Sigmoid colon (tissue), 7 donors: ENCODE measurements around the gene PARP3. TPM values are rescaled to one million over a fixed set of nuclear protein-coding genes. Genes with fewer than 3 reads are reported as not detected.
A peak's percentile ranks its signal among the peaks of the same experiment; 100 is the strongest.

Experiments used
- DNase-seq: peaks from one replicate; pipeline ENCODE4 v3.0.0-alpha.2; 2019
- H3K27ac ChIP-seq, 4 donors: fragments of 200-600 bp; sonication (generic); one replicate each; pipeline ENCODE4 v1.5.1; 2016 to 2019; ENCODE audit warnings: mild to moderate bottlenecking in 1 of 4
- H3K27me3 ChIP-seq, 3 donors: fragments of 200-600 bp; sonication (generic); one replicate each; pipeline ENCODE4 v1.5.1; 2019; ENCODE audit warnings: mild to moderate bottlenecking in 1 of 3
- H3K36me3 ChIP-seq, 4 donors: fragments of 200-600 bp; sonication (generic); one replicate each; pipeline ENCODE4 v1.5.1; 2016 to 2019
- H3K4me1 ChIP-seq, 4 donors: fragments of 200-600 bp; sonication (generic); one replicate each; pipeline ENCODE4 v1.5.1; 2017 to 2019
- H3K4me3 ChIP-seq, 4 donors: fragments of 200-600 bp; sonication (generic); one replicate each; pipeline ENCODE4 v1.5.1; 2017 to 2019; ENCODE audit warnings: mild to moderate bottlenecking in 2 of 4, moderate library complexity in 1 of 4
- H3K9me3 ChIP-seq, 4 donors: fragments of 200-600 bp in 3 of 4; sonication (generic) in 3 of 4; one replicate each; pipeline versions ENCODE4 v1.5.1 to v1.6.1; 2013 to 2019
- EP300 ChIP-seq, 4 donors: sonication (generic); formaldehyde crosslinking; IDR thresholded peaks; one replicate each; pipeline ENCODE4 v1.6.1; 2017; ENCODE audit warnings: antibody characterized with exemption in 4 of 4
- POLR2A ChIP-seq, 2 donors: fragments of 450-650 bp; IDR thresholded peaks; one replicate each; pipeline ENCODE4 v1.6.1; 2016; ENCODE audit warnings: antibody characterized with exemption in 2 of 2, mild to moderate bottlenecking in 2 of 2, moderate library complexity in 2 of 2
- POLR2AphosphoS5 ChIP-seq, 4 donors: sonication (generic); formaldehyde crosslinking; IDR thresholded peaks; one replicate each; pipeline ENCODE4 v1.6.1; 2017; ENCODE audit warnings: antibody characterized with exemption in 4 of 4
- WGBS, 2 donors: extraction: QIAGEN DNeasy Blood & Tissue Kit; methylation state at CpG; one replicate each; pipeline ENCODE4 v1.1.7; 2013; 5-methylcytosine and 5-hydroxymethylcytosine counted together
- intact Hi-C: fragments of 100-400 bp; cut with DNase I; formaldehyde crosslinking; loops from one replicate; pipeline ENCODE4 v1.15.1; 2023
- polyA plus RNA-seq, 3 donors: library from polyadenylated mRNA; stranded (reverse); fragments of 200-250 nt; gene quantifications; one replicate each; pipeline ENCODE4 v1.2.3, GENCODE V29; 2013
- total RNA-seq, 4 donors: library from RNA; depleted of rRNA; stranded (reverse); fragments of >200 nt; gene quantifications; one replicate each; pipeline ENCODE4 v1.1.0, GENCODE V29; 2016
- TF ChIP-seq, protein P1 (sequence below), 4 experiments: fragments of 450-650 bp in 3 of 4; fragments of 200-600 bp in 1 of 4; IDR thresholded peaks; one replicate each; pipeline ENCODE4 v1.5.1; 2016 to 2019; ENCODE audit warnings: antibody characterized with exemption in 4 of 4, mild to moderate bottlenecking in 3 of 4, moderate library complexity in 2 of 4
- donor health status: healthy with polysubstance abuse.
- donor health status: Bipolar disorder and iron deficiency.
- donor health status: healthy.

The PARP3 gene
- total and polyA plus RNA-seq, 7 donors: 9.0 to 35.8 (median 26.3) TPM

DNA sequence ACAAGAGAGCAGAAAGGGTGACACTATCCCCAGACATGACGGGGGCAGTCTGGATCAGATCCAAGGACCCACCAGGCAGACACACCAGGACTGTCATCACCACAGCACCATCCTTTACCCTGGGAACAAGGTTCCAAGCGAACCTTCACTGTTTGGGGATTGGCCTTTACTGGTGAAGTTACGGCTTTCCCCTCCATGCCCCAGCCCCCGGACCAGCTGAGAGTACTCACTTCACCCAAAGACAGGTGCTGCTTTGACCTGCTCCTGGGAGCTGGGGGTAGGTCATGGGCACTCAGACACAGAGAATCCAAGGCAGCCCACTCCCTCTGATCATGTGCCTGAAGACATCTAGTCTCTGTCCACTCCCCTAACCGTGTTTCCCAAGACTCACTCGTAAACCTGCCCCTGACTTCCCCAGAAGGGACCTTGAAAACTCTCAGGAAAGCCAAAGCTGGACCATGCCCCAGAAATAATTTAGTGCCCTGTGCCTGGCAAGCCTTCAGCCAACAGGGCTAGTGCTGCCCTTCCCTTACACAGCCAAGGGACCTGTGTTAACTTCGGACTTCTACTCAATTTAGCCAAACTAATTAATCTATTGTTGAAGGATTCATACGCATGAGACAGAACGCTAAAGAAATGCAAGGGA is 3.3 kb upstream of the PARP3 start:
- Histone ChIP-seq H3K27ac (no peak overlapping the region), H3K27me3 (no peaks in the 10 kb centered on the region), H3K4me3 (no peak overlapping the region), H3K36me3 (peaks cover 26 to 52% (median 36%) of the 10 kb centered on the region in 4 donors), H3K4me1 (peaks cover 0 to 37% (median 33%) of the 10 kb centered on the region in 4 donors), H3K9me3 (no peaks in the 10 kb centered on the region)
- TF ChIP-seq, protein P1, sequence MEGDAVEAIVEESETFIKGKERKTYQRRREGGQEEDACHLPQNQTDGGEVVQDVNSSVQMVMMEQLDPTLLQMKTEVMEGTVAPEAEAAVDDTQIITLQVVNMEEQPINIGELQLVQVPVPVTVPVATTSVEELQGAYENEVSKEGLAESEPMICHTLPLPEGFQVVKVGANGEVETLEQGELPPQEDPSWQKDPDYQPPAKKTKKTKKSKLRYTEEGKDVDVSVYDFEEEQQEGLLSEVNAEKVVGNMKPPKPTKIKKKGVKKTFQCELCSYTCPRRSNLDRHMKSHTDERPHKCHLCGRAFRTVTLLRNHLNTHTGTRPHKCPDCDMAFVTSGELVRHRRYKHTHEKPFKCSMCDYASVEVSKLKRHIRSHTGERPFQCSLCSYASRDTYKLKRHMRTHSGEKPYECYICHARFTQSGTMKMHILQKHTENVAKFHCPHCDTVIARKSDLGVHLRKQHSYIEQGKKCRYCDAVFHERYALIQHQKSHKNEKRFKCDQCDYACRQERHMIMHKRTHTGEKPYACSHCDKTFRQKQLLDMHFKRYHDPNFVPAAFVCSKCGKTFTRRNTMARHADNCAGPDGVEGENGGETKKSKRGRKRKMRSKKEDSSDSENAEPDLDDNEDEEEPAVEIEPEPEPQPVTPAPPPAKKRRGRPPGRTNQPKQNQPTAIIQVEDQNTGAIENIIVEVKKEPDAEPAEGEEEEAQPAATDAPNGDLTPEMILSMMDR (IDR thresholded peaks at IDR 0.05): no peak
- TF ChIP-seq EP300 (IDR thresholded peaks at IDR 0.05): no peak
- TF ChIP-seq POLR2AphosphoS5 (IDR thresholded peaks at IDR 0.05): no peak
- TF ChIP-seq POLR2A (IDR thresholded peaks at IDR 0.05): no peak
- 87 to 92% methylated on average over 9 of the region's 9 CpGs for WGBS, 2 donors
- intact Hi-C loops: no loop called here
- peak; percentile 46 for DNase-seq

DNA sequence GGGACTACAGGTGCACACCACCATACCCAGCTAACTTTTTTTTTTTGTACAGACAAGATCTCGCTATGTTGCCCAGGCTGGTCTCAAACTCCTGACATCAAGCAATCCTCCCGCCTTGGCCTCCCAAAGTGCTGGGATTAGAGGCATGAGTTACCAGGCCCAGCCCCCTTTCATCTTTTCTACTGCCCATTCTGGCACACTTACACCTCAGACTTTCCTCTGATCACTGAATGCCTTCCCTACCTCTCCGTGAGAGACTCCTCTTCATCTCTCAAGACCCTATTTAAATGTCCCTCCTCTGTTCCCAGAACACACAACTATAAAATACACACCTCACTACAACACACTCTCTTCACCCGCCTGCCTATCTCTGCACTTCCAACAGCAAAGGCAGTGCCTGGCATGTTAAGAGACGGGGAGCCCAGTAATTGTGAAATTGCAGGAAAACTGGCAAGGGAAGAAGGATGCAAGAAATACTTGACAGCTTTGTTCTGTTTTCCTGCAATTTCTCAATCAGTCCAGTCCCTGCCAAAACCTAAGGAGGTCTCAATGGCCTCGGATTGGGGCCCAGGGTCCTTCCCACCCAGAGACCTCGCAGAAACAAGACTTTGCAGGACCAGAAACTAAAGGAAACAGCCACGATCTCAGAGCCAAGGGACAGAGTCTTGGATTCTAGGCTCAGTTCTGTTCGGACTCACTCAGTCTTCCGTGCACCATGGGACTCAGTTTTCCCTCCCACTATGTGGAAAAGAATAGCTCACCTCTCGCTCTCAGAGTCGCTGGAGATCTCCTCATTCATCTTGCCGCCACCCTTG is 1.3 kb upstream of the PARP3 start:
- intact Hi-C loops: loop anchor here (5.0 to 10.0 kb wide), 5 partner anchors 181 to 1941 kb away; partner anchors contain the start of genes ACTR8, ALAS1 and POC1A
- DNase-seq: peak; percentile 54
- Histone ChIP-seq H3K4me1 (peaks cover 0 to 37% (median 33%) of the 10 kb centered on the region in 4 donors), H3K27me3 (no peaks in the 10 kb centered on the region), H3K27ac (peak overlapping the region; percentile 67 to 85 (median 78)), H3K4me3 (peak overlapping the region; percentile 61 to 87 (median 75)), H3K36me3 (peaks cover 15 to 51% (median 19%) of the 10 kb centered on the region in 4 donors), H3K9me3 (no peaks in the 10 kb centered on the region)
- TF ChIP-seq EP300 (IDR thresholded peaks at IDR 0.05): no peak
- no peak for TF ChIP-seq POLR2AphosphoS5 (IDR thresholded peaks at IDR 0.05)
- TF ChIP-seq, protein P1 (IDR thresholded peaks at IDR 0.05): no peak
- no peak for TF ChIP-seq POLR2A (IDR thresholded peaks at IDR 0.05)
- WGBS, 2 donors: 28 to 37% methylated on average over 13 of the region's 13 CpGs

DNA sequence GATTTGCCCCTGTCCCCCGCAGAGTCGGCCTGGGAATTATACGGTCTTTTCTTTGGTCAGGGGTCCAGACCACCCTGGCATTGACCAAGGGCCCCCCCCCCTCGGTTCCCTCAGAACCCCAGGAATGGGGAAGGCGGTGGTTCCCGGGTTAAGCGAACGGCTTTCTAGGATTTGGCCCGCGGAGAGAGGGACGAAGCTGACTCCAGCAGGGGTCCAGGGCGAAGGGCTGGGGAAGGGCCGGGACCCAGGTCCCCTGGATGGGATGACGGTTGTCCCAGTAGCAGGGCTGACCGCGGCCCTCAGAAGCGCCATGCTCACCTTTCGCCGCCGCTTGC is 733 bp upstream of the PARP3 start:
- Histone ChIP-seq H3K9me3 (no peaks in the 10 kb centered on the region), H3K36me3 (peaks cover 14 to 50% (median 16%) of the 10 kb centered on the region in 4 donors), H3K4me1 (peaks cover 0 to 37% (median 33%) of the 10 kb centered on the region in 4 donors), H3K27ac (peak overlapping the region; percentile 67 to 85 (median 78)), H3K27me3 (no peaks in the 10 kb centered on the region), H3K4me3 (peak overlapping the region; percentile 61 to 87 (median 75))
- intact Hi-C loops: loop anchor here (5.0 to 10.0 kb wide), 5 partner anchors 181 to 1941 kb away; partner anchors contain the start of genes ACTR8, ALAS1 and POC1A
- TF ChIP-seq POLR2AphosphoS5 (IDR thresholded peaks at IDR 0.05) (no peak), EP300 (IDR thresholded peaks at IDR 0.05) (no peak), POLR2A (IDR thresholded peaks at IDR 0.05) (no peak)
- TF ChIP-seq, protein P1 (IDR thresholded peaks at IDR 0.05): no peak
- WGBS, 2 donors: 0 to 1% methylated on average over 20 of the region's 20 CpGs
- no peak for DNase-seq

DNA sequence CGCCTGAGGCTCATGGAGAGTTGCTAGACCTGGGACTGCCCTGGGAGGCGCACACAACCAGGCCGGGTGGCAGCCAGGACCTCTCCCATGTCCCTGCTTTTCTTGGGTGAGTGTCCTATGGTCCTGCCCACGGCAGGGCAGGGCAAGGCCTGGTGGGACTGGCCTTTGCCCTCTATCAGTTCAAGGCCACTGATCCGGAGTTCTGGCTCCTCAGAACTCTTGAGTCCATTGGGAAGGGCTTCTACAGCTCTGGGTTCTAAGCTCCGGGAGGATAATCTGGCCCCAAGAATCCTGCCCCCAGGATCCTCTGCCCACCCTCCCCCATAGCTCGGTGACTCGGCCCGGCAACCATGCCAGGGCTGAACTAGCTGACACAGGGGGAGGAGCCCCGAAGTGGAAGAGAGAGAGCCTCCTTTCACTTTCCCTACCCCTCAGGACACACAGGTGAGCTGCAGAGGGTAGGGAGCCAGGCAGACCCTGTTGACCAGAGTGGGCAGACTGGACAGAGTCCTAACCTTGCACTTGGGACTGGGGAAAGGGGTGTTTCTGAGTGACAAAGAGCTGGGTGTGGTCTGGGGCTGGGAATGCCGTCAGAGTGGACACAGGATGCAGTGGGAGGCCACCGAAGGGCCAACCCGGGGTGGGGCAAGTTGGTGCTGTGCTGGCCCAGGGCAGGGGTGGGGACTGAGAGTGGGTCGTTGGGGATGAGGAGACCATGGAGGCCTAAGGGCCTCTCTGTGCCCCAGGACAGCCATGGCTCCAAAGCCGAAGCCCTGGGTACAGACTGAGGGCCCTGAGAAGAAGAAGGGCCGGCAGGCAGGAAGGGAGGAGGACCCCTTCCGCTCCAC is 664 bp downstream of the PARP3 start:
- H3K9me3 ChIP-seq: no peaks in the 10 kb centered on the region
- H3K4me1 ChIP-seq: peaks cover 0 to 37% (median 33%) of the 10 kb centered on the region in 4 donors
- 24 to 50% methylated on average over 17 of the region's 17 CpGs for WGBS, 2 donors
- H3K36me3 ChIP-seq: peaks cover 2 to 40% (median 5%) of the 10 kb centered on the region in 4 donors
- H3K27ac ChIP-seq: peak overlapping the region; percentile 89 to 97 (median 96)
- H3K4me3 ChIP-seq: peak overlapping the region; percentile 39 to 78 (median 54)
- intact Hi-C loops: loop anchor here (1.0 to 10.0 kb wide), 9 partner anchors 24 to 1939 kb away; partner anchors contain the start of genes ABHD14B, ACTR8, ALAS1 and DUSP7
- peak; percentile 81 for DNase-seq
- TF ChIP-seq POLR2AphosphoS5 (IDR thresholded peaks at IDR 0.05) (peak in 2 of 4 donors; percentile 19 to 28), EP300 (IDR thresholded peaks at IDR 0.05) (no peak)
- no peaks in the 10 kb centered on the region for H3K27me3 ChIP-seq
